ENCODE data around the gene METTL22.
A peak's percentile ranks its signal among the peaks of the same experiment; 100 is the strongest.

- TF ChIP-seq CTCF (IDR thresholded peaks at IDR 0.05) (peak; percentile 74), ZFX (IDR thresholded peaks at IDR 0.05; ENCODE audit: borderline replicate concordance) (no peak)
Observed at GRCh38 chr16:8655184-8655717, 33.8 kb downstream of the METTL22 start.

All from 22Rv1 (cell line).